Uterus (tissue), 4 donors: Measurements from ENCODE around the gene L3MBTL1. TPM values are rescaled to one million over a fixed set of nuclear protein-coding genes. Genes with fewer than 3 reads are reported as not detected.

ENCODE experiments used
- DNase-seq, 2 donors: peaks; one replicate each; pipeline ENCODE4 v3.0.0-alpha.2; 2019 to 2020
- H3K27ac ChIP-seq, 2 donors: fragments of 200-600 bp; sonication (generic); 1 replicate in 1 of 2; 2 replicates in 1 of 2; pipeline ENCODE4 v1.5.1; 2016 to 2018
- H3K27me3 ChIP-seq, 2 donors: fragments of 200-600 bp; sonication (generic); one replicate each; pipeline ENCODE4 v1.5.1; 2018 to 2019; ENCODE audit warnings: control low read depth in 1 of 2
- H3K36me3 ChIP-seq, 2 donors: fragments of 200-600 bp; sonication (generic); one replicate each; pipeline ENCODE4 v1.5.1; 2019; ENCODE audit warnings: control low read depth in 1 of 2
- H3K4me1 ChIP-seq, 2 donors: fragments of 200-600 bp; sonication (generic); one replicate each; pipeline ENCODE4 v1.5.1; 2018 to 2019; ENCODE audit warnings: control low read depth in 1 of 2
- H3K4me3 ChIP-seq, 2 donors: fragments of 200-600 bp; sonication (generic); 1 replicate in 1 of 2; 2 replicates in 1 of 2; pipeline ENCODE4 v1.5.1; 2018 to 2019; ENCODE audit warnings: mild to moderate bottlenecking in 1 of 2
- H3K9me3 ChIP-seq, 2 donors: fragments of 200-600 bp; sonication (generic); one replicate each; pipeline ENCODE4 v1.5.1; 2019; ENCODE audit warnings: control low read depth in 1 of 2
- POLR2A ChIP-seq, 2 donors: fragments of 450-650 bp; IDR thresholded peaks; one replicate each; pipeline ENCODE4 v1.6.1; 2016; ENCODE audit warnings: antibody characterized with exemption in 2 of 2, mild to moderate bottlenecking in 1 of 2, moderate library complexity in 1 of 2
- intact Hi-C: fragments of 100-400 bp; cut with DNase I; formaldehyde crosslinking; loops from one replicate; pipeline ENCODE4 v1.15.1; 2023; ENCODE audit warnings: low total_unique reads
- total RNA-seq, 4 donors: library from RNA; depleted of rRNA in 3 of 4; stranded (reverse); fragments of >200 nt in 3 of 4; gene quantifications; one replicate each; pipeline versions ENCODE4 v1.1.0 to v1.2.4, GENCODE V29; 2014 to 2023
- TF ChIP-seq, protein P1 (sequence below), 4 experiments: fragments of 200-600 bp in 2 of 4; fragments of 450-650 bp in 2 of 4; sonication (generic) in 2 of 4; IDR thresholded peaks; one replicate each; pipeline ENCODE4 v1.5.1; 2016 to 2019; ENCODE audit warnings: antibody characterized with exemption in 4 of 4, mild to moderate bottlenecking in 2 of 4, moderate library complexity in 1 of 4
- donor health status: DM: yes; HTN: yes; CAD: no.

The L3MBTL1 gene
- total RNA-seq, 4 donors from 2014 or later, result 19.0 to 30.0 (median 27.6) TPM

DNA sequence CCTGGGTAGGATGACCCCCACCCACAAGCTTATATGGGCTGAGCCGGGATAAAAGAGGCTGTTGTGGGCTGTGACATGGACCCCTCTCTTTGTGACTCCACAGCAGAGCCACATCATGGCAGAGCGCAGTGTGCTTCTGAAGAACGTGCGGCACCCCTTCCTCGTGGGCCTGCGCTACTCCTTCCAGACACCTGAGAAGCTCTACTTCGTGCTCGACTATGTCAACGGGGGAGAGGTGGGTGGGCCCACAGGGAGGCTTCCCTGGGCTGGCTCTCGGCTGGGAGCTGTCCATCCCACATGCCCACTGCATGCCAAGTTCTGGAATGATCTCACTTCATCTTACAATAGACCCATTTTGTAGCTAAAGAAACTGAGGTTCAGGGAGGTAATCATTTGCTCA, 61.8 kb downstream of the L3MBTL1 start:
- no peak for DNase-seq
- Histone ChIP-seq H3K27me3 (no peaks in the 10 kb centered on the region), H3K27ac (no peak overlapping the region), H3K4me1 (no peaks in the 10 kb centered on the region), H3K4me3 (no peak overlapping the region), H3K36me3 (no peaks in the 10 kb centered on the region), H3K9me3 (no peaks in the 10 kb centered on the region)
- no peak for TF ChIP-seq POLR2A (IDR thresholded peaks at IDR 0.05)
- TF ChIP-seq, protein P1, sequence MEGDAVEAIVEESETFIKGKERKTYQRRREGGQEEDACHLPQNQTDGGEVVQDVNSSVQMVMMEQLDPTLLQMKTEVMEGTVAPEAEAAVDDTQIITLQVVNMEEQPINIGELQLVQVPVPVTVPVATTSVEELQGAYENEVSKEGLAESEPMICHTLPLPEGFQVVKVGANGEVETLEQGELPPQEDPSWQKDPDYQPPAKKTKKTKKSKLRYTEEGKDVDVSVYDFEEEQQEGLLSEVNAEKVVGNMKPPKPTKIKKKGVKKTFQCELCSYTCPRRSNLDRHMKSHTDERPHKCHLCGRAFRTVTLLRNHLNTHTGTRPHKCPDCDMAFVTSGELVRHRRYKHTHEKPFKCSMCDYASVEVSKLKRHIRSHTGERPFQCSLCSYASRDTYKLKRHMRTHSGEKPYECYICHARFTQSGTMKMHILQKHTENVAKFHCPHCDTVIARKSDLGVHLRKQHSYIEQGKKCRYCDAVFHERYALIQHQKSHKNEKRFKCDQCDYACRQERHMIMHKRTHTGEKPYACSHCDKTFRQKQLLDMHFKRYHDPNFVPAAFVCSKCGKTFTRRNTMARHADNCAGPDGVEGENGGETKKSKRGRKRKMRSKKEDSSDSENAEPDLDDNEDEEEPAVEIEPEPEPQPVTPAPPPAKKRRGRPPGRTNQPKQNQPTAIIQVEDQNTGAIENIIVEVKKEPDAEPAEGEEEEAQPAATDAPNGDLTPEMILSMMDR (IDR thresholded peaks at IDR 0.05), result no peak
- intact Hi-C loops, result no loop called here

DNA sequence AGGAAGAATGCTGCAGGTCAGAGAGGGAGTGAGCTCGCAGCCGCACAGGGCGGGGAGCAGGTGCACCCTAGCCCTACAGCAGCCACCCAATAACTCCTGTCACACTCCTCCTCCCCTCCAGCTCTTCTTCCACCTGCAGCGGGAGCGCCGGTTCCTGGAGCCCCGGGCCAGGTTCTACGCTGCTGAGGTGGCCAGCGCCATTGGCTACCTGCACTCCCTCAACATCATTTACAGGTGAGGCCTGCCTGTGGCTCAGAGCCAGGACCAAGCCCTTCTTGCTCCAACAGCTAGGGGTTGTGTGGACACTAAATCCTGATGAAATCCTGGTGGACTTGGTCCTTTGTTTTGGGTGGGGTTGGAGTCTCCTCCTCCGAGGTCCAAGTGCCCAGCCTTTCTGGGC, 63.0 kb downstream of the L3MBTL1 start:
- H3K9me3 ChIP-seq, result no peaks in the 10 kb centered on the region
- no peaks in the 10 kb centered on the region for H3K36me3 ChIP-seq
- H3K27me3 ChIP-seq, result no peaks in the 10 kb centered on the region
- DNase-seq, result no peak
- no peak overlapping the region for H3K27ac ChIP-seq
- no peak overlapping the region for H3K4me3 ChIP-seq
- intact Hi-C loops, result no loop called here
- H3K4me1 ChIP-seq, result no peaks in the 10 kb centered on the region
- TF ChIP-seq, protein P1 (IDR thresholded peaks at IDR 0.05), result no peak
- TF ChIP-seq POLR2A (IDR thresholded peaks at IDR 0.05), result no peak

DNA sequence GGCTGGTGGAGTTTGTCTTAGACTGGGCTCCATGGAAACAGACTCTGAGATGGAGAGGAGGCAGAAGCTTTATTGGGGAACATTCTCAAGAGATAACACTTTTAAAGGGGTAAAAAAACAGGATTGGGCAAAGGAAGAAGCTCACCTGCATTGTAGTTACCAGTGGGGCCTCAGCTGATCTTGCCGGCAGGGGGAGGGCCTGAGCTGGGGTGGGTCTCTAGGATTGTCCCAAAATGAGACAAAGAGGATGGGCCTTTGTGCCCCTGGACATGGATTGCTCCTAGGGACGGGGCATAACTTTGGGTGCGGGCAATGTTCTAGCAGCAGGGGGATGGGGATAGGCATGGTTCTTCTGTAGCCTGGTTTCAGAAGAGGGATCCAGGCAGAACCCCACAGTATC, 63.8 kb downstream of the L3MBTL1 start:
- Histone ChIP-seq H3K4me1 (no peaks in the 10 kb centered on the region), H3K27me3 (no peaks in the 10 kb centered on the region), H3K36me3 (no peaks in the 10 kb centered on the region), H3K9me3 (no peaks in the 10 kb centered on the region), H3K27ac (no peak overlapping the region), H3K4me3 (no peak overlapping the region)
- intact Hi-C loops, result no loop called here
- TF ChIP-seq POLR2A (IDR thresholded peaks at IDR 0.05), result no peak
- TF ChIP-seq, protein P1 (IDR thresholded peaks at IDR 0.05), result no peak
- no peak for DNase-seq

DNA sequence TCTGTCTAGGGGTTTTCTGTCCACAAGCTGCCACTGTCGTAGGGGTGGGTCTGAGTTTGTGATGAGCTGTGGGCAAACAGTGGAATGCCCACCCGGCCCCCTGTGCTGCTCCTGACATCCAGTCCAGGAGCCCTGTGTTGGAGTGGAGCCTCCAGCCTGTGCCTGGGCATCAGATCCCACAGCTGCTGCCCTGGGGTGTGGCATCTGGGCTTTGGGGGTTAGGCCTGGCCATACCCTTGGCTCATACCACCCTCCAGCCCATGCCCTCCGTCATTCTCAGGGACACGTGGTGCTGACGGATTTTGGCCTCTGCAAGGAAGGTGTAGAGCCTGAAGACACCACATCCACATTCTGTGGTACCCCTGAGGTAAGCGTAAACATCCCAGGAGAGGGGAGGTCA, 64.3 kb downstream of the L3MBTL1 start:
- intact Hi-C loops, result no loop called here
- H3K9me3 ChIP-seq, result no peaks in the 10 kb centered on the region
- no peaks in the 10 kb centered on the region for H3K27me3 ChIP-seq
- no peak overlapping the region for H3K4me3 ChIP-seq
- DNase-seq, result no peak
- H3K4me1 ChIP-seq, result no peaks in the 10 kb centered on the region
- no peaks in the 10 kb centered on the region for H3K36me3 ChIP-seq
- H3K27ac ChIP-seq, result no peak overlapping the region
- TF ChIP-seq POLR2A (IDR thresholded peaks at IDR 0.05), result no peak
- TF ChIP-seq, protein P1 (IDR thresholded peaks at IDR 0.05), result no peak

DNA sequence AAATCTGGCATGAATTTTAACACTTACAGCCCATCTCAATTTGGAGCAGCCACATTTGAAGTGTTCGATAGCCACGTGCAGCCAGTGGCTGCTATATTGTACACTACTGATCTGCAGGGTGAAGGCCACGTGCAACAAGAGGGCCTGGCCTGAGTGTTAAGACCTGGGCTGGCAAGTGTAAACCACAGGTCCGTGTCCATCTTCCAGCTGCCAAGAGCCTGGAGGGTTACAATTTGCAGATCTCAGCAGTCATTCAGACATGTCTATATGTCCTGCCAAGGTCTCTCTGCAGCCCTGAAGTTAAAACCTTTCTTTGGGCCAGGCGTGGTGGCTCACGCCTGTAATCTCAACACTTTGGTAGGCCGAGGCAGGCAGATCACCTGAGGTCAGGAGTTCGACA, 65.4 kb downstream of the L3MBTL1 start:
- TF ChIP-seq POLR2A (IDR thresholded peaks at IDR 0.05), result no peak
- TF ChIP-seq, protein P1 (IDR thresholded peaks at IDR 0.05), result no peak
- no peak for DNase-seq
- Histone ChIP-seq H3K4me1 (no peaks in the 10 kb centered on the region), H3K9me3 (no peaks in the 10 kb centered on the region), H3K36me3 (no peaks in the 10 kb centered on the region), H3K27ac (no peak overlapping the region), H3K4me3 (no peak overlapping the region), H3K27me3 (no peaks in the 10 kb centered on the region)
- intact Hi-C loops, result no loop called here
